H9 (cell line): Measurements from ENCODE around the gene ADAMTS2. TPM values are rescaled to one million over a fixed set of nuclear protein-coding genes. Genes with fewer than 3 reads are reported as not detected.

Experiments
- DNase-seq: peaks from one replicate; pipeline ENCODE4 v3.0.0-alpha.2; 2017
- H2AFZ ChIP-seq: one replicate; pipeline ENCODE4 v1.6.1; 2013; ENCODE audit warnings: mild to moderate bottlenecking, low read length, control low read depth, moderate library complexity
- H2AK5ac ChIP-seq: 2 replicates; pipeline ENCODE4 v1.6.1; 2013; ENCODE audit warnings: low read length, control low read depth, mixed read lengths; ENCODE audit not compliant: insufficient read length
- H2BK120ac ChIP-seq: one replicate; pipeline ENCODE4 v1.6.1; 2013; ENCODE audit warnings: low read depth, mild to moderate bottlenecking, low read length, control low read depth, inconsistent platforms; ENCODE audit not compliant: poor library complexity, severe bottlenecking
- H2BK12ac ChIP-seq: 2 replicates; pipeline ENCODE4 v1.6.1; 2013; ENCODE audit warnings: low read length, control low read depth, mixed read lengths, low read depth; ENCODE audit not compliant: insufficient read length
- H2BK15ac ChIP-seq: 2 replicates; pipeline ENCODE4 v1.6.1; 2013; ENCODE audit warnings: low read depth, low read length, control low read depth
- H2BK20ac ChIP-seq: one replicate; pipeline ENCODE4 v1.6.1; 2013; ENCODE audit warnings: low read depth, mild to moderate bottlenecking, low read length, control low read depth, inconsistent platforms; ENCODE audit not compliant: poor library complexity, severe bottlenecking
- H2BK5ac ChIP-seq: 2 replicates; pipeline ENCODE4 v1.6.1; 2013; ENCODE audit warnings: low read length, control low read depth, mixed read lengths; ENCODE audit not compliant: insufficient read length
- H3K14ac ChIP-seq: 2 replicates; pipeline ENCODE4 v1.6.1; 2013; ENCODE audit warnings: low read length, control low read depth; ENCODE audit not compliant: insufficient read depth
- H3K18ac ChIP-seq: 2 replicates; pipeline ENCODE4 v1.6.1; 2013; ENCODE audit warnings: low read depth, mild to moderate bottlenecking, mixed read lengths, low read length, control low read depth; ENCODE audit not compliant: insufficient read length
- H3K23ac ChIP-seq: 2 replicates; pipeline ENCODE4 v1.6.1; 2013; ENCODE audit warnings: low read length, control low read depth, mixed read lengths, low read depth; ENCODE audit not compliant: insufficient read length
- H3K23me2 ChIP-seq: 2 replicates; pipeline ENCODE4 v1.6.1; 2013; ENCODE audit warnings: low read depth, mild to moderate bottlenecking, mixed read lengths, low read length, control low read depth; ENCODE audit not compliant: insufficient read length, poor library complexity, severe bottlenecking
- H3K27ac ChIP-seq: 2 replicates; pipeline ENCODE4 v1.5.1; 2013; ENCODE audit warnings: low read length, control low read depth, mixed read lengths, low read depth; ENCODE audit not compliant: insufficient read length
- H3K27me3 ChIP-seq: 2 replicates; pipeline ENCODE4 v1.6.1; 2013; ENCODE audit warnings: low read length, control low read depth, inconsistent platforms; ENCODE audit not compliant: insufficient read depth
- H3K4ac ChIP-seq: 2 replicates; pipeline ENCODE4 v1.6.1; 2013; ENCODE audit warnings: low read depth, mild to moderate bottlenecking, control low read depth, inconsistent platforms, low read length, moderate library complexity
- H3K4me1 ChIP-seq: 2 replicates; pipeline ENCODE4 v1.6.1; 2013; ENCODE audit warnings: low read length, control low read depth, inconsistent platforms; ENCODE audit not compliant: insufficient read depth
- H3K4me2 ChIP-seq: 2 replicates; pipeline ENCODE4 v1.6.1; 2013; ENCODE audit warnings: low read length, control low read depth, mixed read lengths; ENCODE audit not compliant: insufficient read length, insufficient read depth
- H3K56ac ChIP-seq: 2 replicates; pipeline ENCODE4 v1.6.1; 2013; ENCODE audit warnings: low read depth, mild to moderate bottlenecking, mixed read lengths, low read length, control low read depth; ENCODE audit not compliant: insufficient read length
- H3K79me1 ChIP-seq: 2 replicates; pipeline ENCODE4 v1.6.1; 2013; ENCODE audit warnings: low read depth, mild to moderate bottlenecking, moderate library complexity, low read length, control low read depth, inconsistent platforms; ENCODE audit not compliant: insufficient read depth, poor library complexity, severe bottlenecking
- H3K79me2 ChIP-seq: 2 replicates; pipeline ENCODE4 v1.6.1; 2013; ENCODE audit warnings: low read length, control low read depth, inconsistent platforms; ENCODE audit not compliant: insufficient read depth
- H3K9ac ChIP-seq: 2 replicates; pipeline ENCODE4 v1.6.1; 2013; ENCODE audit warnings: low read length, control low read depth, mixed read lengths; ENCODE audit not compliant: insufficient read length; ENCODE audit errors: extremely low read depth
- H3K9me3 ChIP-seq: one replicate; pipeline ENCODE4 v1.6.1; 2013; ENCODE audit warnings: low read depth, low read length, inconsistent platforms; ENCODE audit not compliant: control insufficient read depth
- H3T11ph ChIP-seq: one replicate; pipeline ENCODE4 v1.6.1; 2013; ENCODE audit warnings: mild to moderate bottlenecking, low read length, control low read depth, inconsistent platforms
- H4K20me1 ChIP-seq: one replicate; pipeline ENCODE4 v1.6.1; 2013; ENCODE audit not compliant: control insufficient read depth, insufficient read length, insufficient read depth
- H4K5ac ChIP-seq: 2 replicates; pipeline ENCODE4 v1.6.1; 2013; ENCODE audit warnings: low read depth, mild to moderate bottlenecking, mixed read lengths, low read length, control low read depth; ENCODE audit not compliant: insufficient read length
- H4K8ac ChIP-seq: replicated peaks from 2 replicates; pipeline ENCODE4 v1.6.1; 2013; ENCODE audit warnings: low read length, control low read depth, mixed read lengths, low read depth; ENCODE audit not compliant: insufficient read length
- H4K91ac ChIP-seq: 2 replicates; pipeline ENCODE4 v1.6.1; 2013; ENCODE audit warnings: low read depth, mild to moderate bottlenecking, moderate library complexity, mixed read lengths, low read length, control low read depth; ENCODE audit not compliant: insufficient read length
- H3K27ac Mint-ChIP-seq, 3 experiments: 2 replicates in 2 of 3; 3 replicates in 1 of 3; pipeline ENCODE4 v1.8.0; 2020 to 2021; ENCODE audit warnings: mixed read lengths in 3 of 3, mild to moderate bottlenecking in 1 of 3, moderate library complexity in 1 of 3
- H3K27me3 Mint-ChIP-seq: 2 replicates; pipeline ENCODE4 v1.8.0; 2021; ENCODE audit warnings: low read depth, mild to moderate bottlenecking, moderate library complexity, mixed read lengths
- H3K36me3 Mint-ChIP-seq, 3 experiments: 2 replicates in 2 of 3; 3 replicates in 1 of 3; pipeline ENCODE4 v1.8.0; 2020 to 2021; ENCODE audit warnings: low read depth in 3 of 3, mixed read lengths in 3 of 3; ENCODE audit not compliant: insufficient read depth in 1 of 3
- H3K4me1 Mint-ChIP-seq, 2 experiments: 2 replicates each; pipeline ENCODE4 v1.8.0; 2020; ENCODE audit warnings: mixed read lengths in 2 of 2
- H3K4me3 Mint-ChIP-seq, 2 experiments: 2 replicates in 1 of 2; 3 replicates in 1 of 2; pipeline ENCODE4 v1.8.0; 2020 to 2021; ENCODE audit warnings: mild to moderate bottlenecking in 2 of 2, mixed read lengths in 2 of 2, moderate library complexity in 1 of 2
- H3K9me3 Mint-ChIP-seq, 2 experiments: 2 replicates in 1 of 2; 3 replicates in 1 of 2; pipeline ENCODE4 v1.8.0; 2020; ENCODE audit warnings: mild to moderate bottlenecking in 2 of 2, mixed read lengths in 2 of 2, moderate library complexity in 1 of 2
- CTCF ChIP-seq: fragments of 200-600 bp; sonication (generic); conservative IDR thresholded peaks from 3 replicates; pipeline ENCODE4 v1.8.0; 2021; ENCODE audit warnings: antibody characterized with exemption, mild to moderate bottlenecking
- WGBS: extraction: QIAGEN DNeasy Blood & Tissue Kit; methylation state at CpG from one replicate; pipeline ENCODE4 v1.1.7; 2013; ENCODE audit warnings: missing lambda C conversion rate, low lambda C conversion rate, mixed read lengths; ENCODE audit not compliant: insufficient read length; ENCODE audit errors: extremely low coverage; 5-methylcytosine and 5-hydroxymethylcytosine counted together
- total RNA-seq: library from RNA; stranded (reverse); gene quantifications from 2 replicates; pipeline ENCODE4 v1.2.1, GENCODE V29; 2021

The ADAMTS2 gene
- total RNA-seq, 1 experiment from 2014 or later: 5.4 TPM

- Histone ChIP-seq H2BK12ac (no peak overlapping the region), H4K91ac (no peak overlapping the region), H4K8ac (no peak overlapping the region), H3K4ac (no peak overlapping the region), H3K9me3 (no peaks in the 10 kb centered on the region), H3K4me1 (no peaks in the 10 kb centered on the region), H3K9ac (no peak overlapping the region), H3K56ac (no peak overlapping the region), H3K14ac (no peak overlapping the region), H3K23ac (no peak overlapping the region), H3K4me2 (no peak overlapping the region), H3K23me2 (peaks cover 6% of the 10 kb centered on the region), H3T11ph (no peak overlapping the region), H3K27ac (no peak overlapping the region), H2BK120ac (no peak overlapping the region), H2AK5ac (no peak overlapping the region), H4K20me1 (no peaks in the 10 kb centered on the region), H4K5ac (no peak overlapping the region), H2BK20ac (no peak overlapping the region), H3K79me2 (no peaks in the 10 kb centered on the region), H2BK5ac (no peak overlapping the region), H2AFZ (no peak overlapping the region), H3K18ac (no peak overlapping the region), H3K79me1 (no peaks in the 10 kb centered on the region), H3K27me3 (peaks cover 9% of the 10 kb centered on the region; the same call in 1 of the 2 replicates), H2BK15ac (no peak overlapping the region)
- no peak for TF ChIP-seq CTCF
- no peak for DNase-seq
- no peak overlapping the region for H3K27ac Mint-ChIP-seq
- H3K27me3 Mint-ChIP-seq: peaks cover 24% of the 10 kb centered on the region
- WGBS: no CpG with 5 or more reads among the region's 28 CpGs
- H3K4me3 Mint-ChIP-seq: peak overlapping the region in 1 of 2 experiments; percentile 20; a peak in 1 of 5 replicates
- H3K36me3 Mint-ChIP-seq: no peaks in the 10 kb centered on the region
- H3K9me3 Mint-ChIP-seq: peaks cover 0 to 3% of the 10 kb centered on the region in 2 experiments; a peak in 2 of 5 replicates
- H3K4me1 Mint-ChIP-seq: peaks cover 8 to 21% of the 10 kb centered on the region in 2 experiments
Measured at GRCh38 chr5:179325296-179326031, 19.8 kb downstream of the ADAMTS2 start.
